GM18861 (cell line): ENCODE results near the gene PLPPR4.
"Not testable (repeated sequence)": the region's sequence is repeated elsewhere in the genome, so short reads cannot be mapped to it uniquely, and the experiment has no call there.

Experiments used
- ATAC-seq: cut with Tn5 transposase; IDR thresholded peaks from one replicate; pipeline ENCODE4 v1.9.1; 2021; ENCODE audit not compliant: unreplicated experiment

The PLPPR4 gene

GRCh38 chr1:99264201-99265021 is at the start of gene PLPPR4:
TSS of gene PLPPR4 (plus strand) at chr1:99264492. CDS start at chr1:99264594, 102 bp downstream.
- ATAC-seq, result no peak

- no peak for ATAC-seq
These were observed 47.3 kb upstream of the PLPPR4 start for GRCh38 chr1:99216956-99217355.

- ATAC-seq, result no peak
These were observed 46.7 kb upstream of the PLPPR4 start for GRCh38 chr1:99217599-99217998.

GRCh38 chr1:99218572-99218971 is 45.7 kb upstream of the PLPPR4 start:
- ATAC-seq, result no peak

- ATAC-seq, result peak; percentile 95
These were observed 45.3 kb upstream of the PLPPR4 start for GRCh38 chr1:99218999-99219398.

GRCh38 chr1:99227056-99227897 is 37.0 kb upstream of the PLPPR4 start:
- ATAC-seq, result no peak

GRCh38 chr1:99228153-99228552 is 36.1 kb upstream of the PLPPR4 start:
- peak; percentile 83 for ATAC-seq

- no peak for ATAC-seq
These were observed 35.2 kb upstream of the PLPPR4 start for GRCh38 chr1:99229122-99229521.

- ATAC-seq, result no peak
These were observed 33.6 kb upstream of the PLPPR4 start for GRCh38 chr1:99230695-99231094.

- no peak for ATAC-seq
These were observed 32.1 kb upstream of the PLPPR4 start for GRCh38 chr1:99232172-99232571.

- no peak for ATAC-seq
These were observed 30.8 kb upstream of the PLPPR4 start for GRCh38 chr1:99233446-99233845.

- ATAC-seq, result no peak
These were observed 27.5 kb upstream of the PLPPR4 start for GRCh38 chr1:99236756-99237155.

- no peak for ATAC-seq
These were observed 24.6 kb upstream of the PLPPR4 start for GRCh38 chr1:99239690-99240089.

GRCh38 chr1:99240621-99241020 is 23.7 kb upstream of the PLPPR4 start:
- no peak for ATAC-seq

GRCh38 chr1:99246152-99246551 is 18.1 kb upstream of the PLPPR4 start:
- ATAC-seq, result no peak

- ATAC-seq, result no peak
These were observed 17.1 kb upstream of the PLPPR4 start for GRCh38 chr1:99247199-99247598.

GRCh38 chr1:99250728-99251127 is 13.6 kb upstream of the PLPPR4 start:
- ATAC-seq, result no peak

- no peak for ATAC-seq
These were observed 13.0 kb upstream of the PLPPR4 start for GRCh38 chr1:99251308-99251707.

- ATAC-seq, result no peak
These were observed 11.7 kb upstream of the PLPPR4 start for GRCh38 chr1:99252630-99253029.

GRCh38 chr1:99260402-99260801 is 3.9 kb upstream of the PLPPR4 start:
- not testable (repeated sequence) for ATAC-seq

- no peak for ATAC-seq
These were observed 832 bp downstream of the PLPPR4 start for GRCh38 chr1:99265124-99265523.

GRCh38 chr1:99266726-99267125 is 2.4 kb downstream of the PLPPR4 start:
- ATAC-seq, result no peak
